GM12891 (cell line): Measurements from ENCODE around the gene EYS.

Experiments used
- PAX5 ChIP-seq: IDR thresholded peaks from 2 replicates; pipeline ENCODE4 v1.6.1; 2011; ENCODE audit warnings: low read length, moderate library complexity, mild to moderate bottlenecking; ENCODE audit not compliant: insufficient read depth, severe bottlenecking
- POLR2A ChIP-seq: IDR thresholded peaks from 2 replicates; pipeline ENCODE4 v1.6.1; 2011; ENCODE audit warnings: low read depth, low read length, control low read depth
- POLR2AphosphoS5 ChIP-seq: IDR thresholded peaks from 2 replicates; pipeline ENCODE4 v1.6.1; 2011; ENCODE audit warnings: low read depth, low read length, control low read depth
- SPI1 ChIP-seq: IDR thresholded peaks from 2 replicates; pipeline ENCODE4 v1.6.1; 2011; ENCODE audit warnings: low read depth, low read length, control low read depth
- TAF1 ChIP-seq: IDR thresholded peaks from 2 replicates; pipeline ENCODE4 v1.6.1; 2011; ENCODE audit warnings: low read depth, low read length, control low read depth

- no peak for TF ChIP-seq POLR2A
- TF ChIP-seq POLR2AphosphoS5: no peak
- TF ChIP-seq TAF1: no peak
- no peak for TF ChIP-seq PAX5
- TF ChIP-seq SPI1: no peak
Observed at GRCh38 chr6:64256483-64256882, 1450.5 kb downstream of the EYS start.
